HCT116 (cell line): Measurements from ENCODE around the gene ETAA1.

Source experiments
- CEBPB ChIP-seq: IDR thresholded peaks from 2 replicates; pipeline ENCODE4 v1.6.1; 2012; ENCODE audit warnings: low read depth
- CTCF ChIP-seq, 3 experiments: fragments of 200-600 bp in 1 of 3; sonication (generic) in 1 of 3; IDR thresholded peaks in 2 of 3; conservative IDR thresholded peaks in 1 of 3; 2 replicates each; pipeline ENCODE4 v1.5.1; 2012 to 2017; ENCODE audit warnings: low read depth in 2 of 3, low read length in 2 of 3, antibody characterized with exemption in 1 of 3, borderline replicate concordance in 1 of 3, control low read depth in 1 of 3, mild to moderate bottlenecking in 1 of 3, mixed read lengths in 1 of 3, mixed run types in 1 of 3, moderate library complexity in 1 of 3; ENCODE audit not compliant: insufficient read depth in 1 of 3
- MAX ChIP-seq: IDR thresholded peaks from 2 replicates; pipeline ENCODE4 v1.6.1; 2012
- POLR2A ChIP-seq: IDR thresholded peaks from 2 replicates; pipeline ENCODE4 v1.7.0; 2011; ENCODE audit warnings: borderline replicate concordance; ENCODE audit not compliant: insufficient read depth, insufficient read length; ENCODE audit errors: extremely low read depth
- POLR2AphosphoS5 ChIP-seq: IDR thresholded peaks from 2 replicates; pipeline ENCODE4 v1.6.1; 2011; ENCODE audit warnings: mild to moderate bottlenecking, low read depth, low read length, moderate library complexity
- ZFX ChIP-seq: fragments of 450-650 bp; IDR thresholded peaks from 2 replicates; pipeline ENCODE4 v1.6.1; 2017

GRCh38 chr2:67414867-67415266, 17.7 kb downstream of the ETAA1 start:
- TF ChIP-seq POLR2AphosphoS5 = no peak
- no peak for TF ChIP-seq CEBPB
- no peak for TF ChIP-seq ZFX
- TF ChIP-seq CTCF (IDR thresholded peaks at IDR 0.05 in 2 of 3, conservative IDR thresholded peaks at IDR 0.05 in 1 of 3; ENCODE audit: borderline replicate concordance in 1 of 3, insufficient read depth in 1 of 3, low read depth in 2 of 3, low read length in 2 of 3) = no peak
- no peak for TF ChIP-seq MAX
- TF ChIP-seq POLR2A = no peak
